Measurements from ENCODE around the gene RPL21.

Gene RPL21

GRCh38 chr13:27304611-27305010 lies 53.3 kb downstream of the RPL21 start:
- no peak overlapping the region for H3K4me3 Mint-ChIP-seq
- no peaks in the 10 kb centered on the region for H3K9me3 Mint-ChIP-seq
- H3K4me1 Mint-ChIP-seq (ENCODE audit: low read depth) = peaks cover 7% of the 10 kb centered on the region
- no peak for DNase-seq (ENCODE audit: low spot score)
- H3K27me3 Mint-ChIP-seq (ENCODE audit: low read depth) = no peaks in the 10 kb centered on the region
- H3K27ac Mint-ChIP-seq = no peak overlapping the region
- H3K36me3 Mint-ChIP-seq (ENCODE audit: low read depth) = no peaks in the 10 kb centered on the region

All from T-helper 2 cell treated with Interferon-gamma antibody and Interleukin-4, amounts not matched to agents 5 μg/mL and 100 μg/mL, for 36 hours (primary cell).